ENCODE results near the gene EARS2.

EARS2 gene

GRCh38 chr16:23521965-23522364, 35.2 kb downstream of the EARS2 start:
- TF ChIP-seq, protein P1, sequence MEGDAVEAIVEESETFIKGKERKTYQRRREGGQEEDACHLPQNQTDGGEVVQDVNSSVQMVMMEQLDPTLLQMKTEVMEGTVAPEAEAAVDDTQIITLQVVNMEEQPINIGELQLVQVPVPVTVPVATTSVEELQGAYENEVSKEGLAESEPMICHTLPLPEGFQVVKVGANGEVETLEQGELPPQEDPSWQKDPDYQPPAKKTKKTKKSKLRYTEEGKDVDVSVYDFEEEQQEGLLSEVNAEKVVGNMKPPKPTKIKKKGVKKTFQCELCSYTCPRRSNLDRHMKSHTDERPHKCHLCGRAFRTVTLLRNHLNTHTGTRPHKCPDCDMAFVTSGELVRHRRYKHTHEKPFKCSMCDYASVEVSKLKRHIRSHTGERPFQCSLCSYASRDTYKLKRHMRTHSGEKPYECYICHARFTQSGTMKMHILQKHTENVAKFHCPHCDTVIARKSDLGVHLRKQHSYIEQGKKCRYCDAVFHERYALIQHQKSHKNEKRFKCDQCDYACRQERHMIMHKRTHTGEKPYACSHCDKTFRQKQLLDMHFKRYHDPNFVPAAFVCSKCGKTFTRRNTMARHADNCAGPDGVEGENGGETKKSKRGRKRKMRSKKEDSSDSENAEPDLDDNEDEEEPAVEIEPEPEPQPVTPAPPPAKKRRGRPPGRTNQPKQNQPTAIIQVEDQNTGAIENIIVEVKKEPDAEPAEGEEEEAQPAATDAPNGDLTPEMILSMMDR (IDR thresholded peaks at IDR 0.05; ENCODE audit: insufficient read depth, low read length, poor library complexity, severe bottlenecking), result no peak
- TF ChIP-seq EZH2phosphoT487 (conservative IDR thresholded peaks at IDR 0.05; ENCODE audit: low read length), result no peak
- Histone ChIP-seq H2AFZ (ENCODE audit: low read depth, low read length, severe bottlenecking) (no peak overlapping the region), H4K20me1 (ENCODE audit: low read depth, low read length) (no peaks in the 10 kb centered on the region), H3K9ac (ENCODE audit: low read length) (no peak overlapping the region; the same call in 1 of the 2 replicates), H3K27ac (ENCODE audit: low read depth, low read length) (peak overlapping the region; percentile 97), H3K4me3 (ENCODE audit: insufficient read depth, low read length, poor library complexity, severe bottlenecking) (no peak overlapping the region), H3K4me2 (ENCODE audit: low read depth, low read length, poor library complexity, severe bottlenecking) (peak overlapping the region; percentile 71), H3K9me2 (replicated peaks; ENCODE audit: insufficient read depth, low read length) (no peaks in the 10 kb centered on the region), H3K9me3 (ENCODE audit: insufficient read depth, low read length) (no peaks in the 10 kb centered on the region), H3K36me3 (ENCODE audit: low read length) (no peaks in the 10 kb centered on the region), H3K27me3 (ENCODE audit: low read length) (no peaks in the 10 kb centered on the region), H3K79me2 (ENCODE audit: insufficient read depth, low read length) (no peaks in the 10 kb centered on the region), H3F3A (ENCODE audit: insufficient read depth) (peaks cover 61% of the 10 kb centered on the region)

- H3K36me3 ChIP-seq (ENCODE audit: low read length), result no peaks in the 10 kb centered on the region
- no peaks in the 10 kb centered on the region for H3K79me2 ChIP-seq (ENCODE audit: insufficient read depth, low read length)
- TF ChIP-seq EZH2phosphoT487 (conservative IDR thresholded peaks at IDR 0.05; ENCODE audit: low read length), result no peak
- TF ChIP-seq, protein P1 (IDR thresholded peaks at IDR 0.05; ENCODE audit: insufficient read depth, low read length, poor library complexity, severe bottlenecking), result no peak
- H3K4me3 ChIP-seq (ENCODE audit: insufficient read depth, low read length, poor library complexity, severe bottlenecking), result peak overlapping the region; percentile 37
- H3F3A ChIP-seq (ENCODE audit: insufficient read depth), result peaks cover 66% of the 10 kb centered on the region
- H3K9ac ChIP-seq (ENCODE audit: low read length), result peak overlapping the region; percentile 51
- H2AFZ ChIP-seq (ENCODE audit: low read depth, low read length, severe bottlenecking), result no peak overlapping the region
- H3K9me3 ChIP-seq (ENCODE audit: insufficient read depth, low read length), result no peaks in the 10 kb centered on the region
- H4K20me1 ChIP-seq (ENCODE audit: low read depth, low read length), result no peaks in the 10 kb centered on the region
- H3K9me2 ChIP-seq (replicated peaks; ENCODE audit: insufficient read depth, low read length), result no peaks in the 10 kb centered on the region
- H3K27ac ChIP-seq (ENCODE audit: low read depth, low read length), result peak overlapping the region; percentile 97
- peak overlapping the region; percentile 71 for H3K4me2 ChIP-seq (ENCODE audit: low read depth, low read length, poor library complexity, severe bottlenecking)
- no peaks in the 10 kb centered on the region for H3K27me3 ChIP-seq (ENCODE audit: low read length)
These were observed 36.0 kb downstream of the EARS2 start for GRCh38 chr16:23521037-23521743.

GRCh38 chr16:23520500-23520899, 36.6 kb downstream of the EARS2 start:
- H3K9ac ChIP-seq (ENCODE audit: low read length), result peak overlapping the region; percentile 51
- no peaks in the 10 kb centered on the region for H3K9me2 ChIP-seq (replicated peaks; ENCODE audit: insufficient read depth, low read length)
- peaks cover 73% of the 10 kb centered on the region for H3F3A ChIP-seq (ENCODE audit: insufficient read depth)
- H3K36me3 ChIP-seq (ENCODE audit: low read length), result no peaks in the 10 kb centered on the region
- no peaks in the 10 kb centered on the region for H3K27me3 ChIP-seq (ENCODE audit: low read length)
- no peak overlapping the region for H2AFZ ChIP-seq (ENCODE audit: low read depth, low read length, severe bottlenecking)
- TF ChIP-seq, protein P1 (IDR thresholded peaks at IDR 0.05; ENCODE audit: insufficient read depth, low read length, poor library complexity, severe bottlenecking), result no peak
- no peak for TF ChIP-seq EZH2phosphoT487 (conservative IDR thresholded peaks at IDR 0.05; ENCODE audit: low read length)
- no peaks in the 10 kb centered on the region for H3K79me2 ChIP-seq (ENCODE audit: insufficient read depth, low read length)
- no peaks in the 10 kb centered on the region for H4K20me1 ChIP-seq (ENCODE audit: low read depth, low read length)
- peak overlapping the region; percentile 37 for H3K4me3 ChIP-seq (ENCODE audit: insufficient read depth, low read length, poor library complexity, severe bottlenecking)
- H3K27ac ChIP-seq (ENCODE audit: low read depth, low read length), result peak overlapping the region; percentile 97
- H3K9me3 ChIP-seq (ENCODE audit: insufficient read depth, low read length), result no peaks in the 10 kb centered on the region
- H3K4me2 ChIP-seq (ENCODE audit: low read depth, low read length, poor library complexity, severe bottlenecking), result peak overlapping the region; percentile 71
